GM15510 (cell line): ENCODE measurements around the gene SCLY.

ENCODE experiments used
- POLR2A ChIP-seq: IDR thresholded peaks from 3 replicates; pipeline ENCODE4 v1.6.1; 2011; ENCODE audit warnings: borderline replicate concordance; ENCODE audit not compliant: insufficient read length; ENCODE audit errors: extremely low read depth

SCLY gene

GRCh38 chr2:238106339-238106697 is 45.5 kb downstream of the SCLY start:
- no peak for TF ChIP-seq POLR2A

- no peak for TF ChIP-seq POLR2A
Measured at GRCh38 chr2:238106698-238107524, 46.1 kb downstream of the SCLY start.

GRCh38 chr2:238107525-238108422 is 47.0 kb downstream of the SCLY start:
- TF ChIP-seq POLR2A, result peak; percentile 34

- no peak for TF ChIP-seq POLR2A
Measured at GRCh38 chr2:238108423-238109183, 47.8 kb downstream of the SCLY start.

- TF ChIP-seq POLR2A, result no peak
Measured at GRCh38 chr2:238113611-238114010, 52.8 kb downstream of the SCLY start.

GRCh38 chr2:238114331-238114841 is 53.6 kb downstream of the SCLY start:
- no peak for TF ChIP-seq POLR2A

- TF ChIP-seq POLR2A, result no peak
Measured at GRCh38 chr2:238114851-238115660, 54.3 kb downstream of the SCLY start.

- TF ChIP-seq POLR2A, result no peak
Measured at GRCh38 chr2:238116298-238117198, 55.7 kb downstream of the SCLY start.

GRCh38 chr2:238117199-238118154 is 56.7 kb downstream of the SCLY start:
- no peak for TF ChIP-seq POLR2A

- TF ChIP-seq POLR2A, result no peak
Measured at GRCh38 chr2:238119756-238120462, 59.1 kb downstream of the SCLY start.

GRCh38 chr2:238120463-238121298 is 59.9 kb downstream of the SCLY start:
- no peak for TF ChIP-seq POLR2A
